H1 (cell line): ENCODE results near the gene SMAP1. TPM values are rescaled to one million over a fixed set of nuclear protein-coding genes. Genes with fewer than 3 reads are reported as not detected.

Experiments
- CTCF ChIA-PET: fragments of 300-600 bp; sonication (Branson Sonifier 250); formaldehyde crosslinking; loops from one replicate; lab custom pipeline; 2021; ENCODE audit not compliant: partially characterized antibody; lab: Charles Lee
- POLR2A ChIA-PET: fragments of 300-600 bp; sonication (Branson Sonifier 250); formaldehyde crosslinking; loops from one replicate; lab custom pipeline; 2021; ENCODE audit warnings: inconsistent platforms; ENCODE audit not compliant: partially characterized antibody; lab: Charles Lee
- DNase-seq, 2 experiments: peaks; one replicate each; pipeline versions ENCODE4 v3.0.0 to v3.0.0-alpha.2; 2010 to 2022; ENCODE audit warnings: low spot score in 2 of 2, low read depth in 1 of 2, mixed read lengths in 1 of 2
- FAIRE-seq: peaks from 2 replicates; lab custom pipeline; 2011; peaks lifted over from hg19 to GRCh38; lab: Jason Lieb, UNC
- H2AFZ ChIP-seq: 2 replicates; pipeline ENCODE4 v1.8.1; 2012; ENCODE audit warnings: low read length, inconsistent platforms
- H2AK5ac ChIP-seq: 2 replicates; pipeline ENCODE4 v1.6.1; 2013; ENCODE audit warnings: low read depth, low read length
- H2BK120ac ChIP-seq: replicated peaks from 2 replicates; pipeline ENCODE3; 2013; ENCODE audit warnings: low read depth, low read length, inconsistent platforms
- H2BK12ac ChIP-seq: 2 replicates; pipeline ENCODE4 v1.6.1; 2013; ENCODE audit warnings: low read depth, low read length
- H2BK15ac ChIP-seq: 2 replicates; pipeline ENCODE4 v1.6.1; 2013; ENCODE audit warnings: low read length
- H2BK20ac ChIP-seq: 2 replicates; pipeline ENCODE4 v1.6.1; 2013; ENCODE audit warnings: low read length
- H2BK5ac ChIP-seq: 2 replicates; pipeline ENCODE4 v1.6.1; 2013; ENCODE audit warnings: low read depth, low read length
- H3K14ac ChIP-seq: 2 replicates; pipeline ENCODE4 v1.6.1; 2013; ENCODE audit warnings: inconsistent platforms; ENCODE audit not compliant: insufficient read length
- H3K18ac ChIP-seq: 2 replicates; pipeline ENCODE4 v1.6.1; 2013; ENCODE audit warnings: low read length; ENCODE audit errors: extremely low read depth
- H3K23ac ChIP-seq: 2 replicates; pipeline ENCODE4 v1.6.1; 2013; ENCODE audit warnings: inconsistent platforms; ENCODE audit not compliant: insufficient read length
- H3K23me2 ChIP-seq: 2 replicates; pipeline ENCODE4 v1.6.1; 2013; ENCODE audit warnings: low read depth, low read length
- H3K27ac ChIP-seq: 2 replicates; pipeline ENCODE4 v1.6.1; 2011; ENCODE audit warnings: low read depth, low read length, inconsistent platforms
- H3K27me3 ChIP-seq, 4 experiments: replicated peaks in 1 of 4; 1 replicate in 1 of 4; 2 replicates in 3 of 4; pipeline versions ENCODE4 v1.6.1 to v1.8.1; 2011 to 2013; ENCODE audit warnings: low read length in 3 of 4, mild to moderate bottlenecking in 3 of 4, inconsistent platforms in 2 of 4, mixed read lengths in 2 of 4, moderate library complexity in 1 of 4; ENCODE audit not compliant: control insufficient read depth in 3 of 4, insufficient read depth in 3 of 4; ENCODE audit errors: extremely low read depth in 1 of 4
- H3K36me3 ChIP-seq, 4 experiments: 2 replicates each; pipeline versions ENCODE4 v1.6.1 to v1.8.1; 2011 to 2013; ENCODE audit warnings: mild to moderate bottlenecking in 4 of 4, low read length in 3 of 4, moderate library complexity in 2 of 4, control low read depth in 1 of 4, inconsistent platforms in 1 of 4; ENCODE audit not compliant: insufficient read depth in 4 of 4, control insufficient read depth in 2 of 4
- H3K4ac ChIP-seq: replicated peaks from 2 replicates; pipeline ENCODE3; 2013; ENCODE audit warnings: low read length, low read depth, mixed read lengths, inconsistent platforms; ENCODE audit not compliant: insufficient read length
- H3K4me1 ChIP-seq, 4 experiments: replicated peaks in 1 of 4; 1 replicate in 1 of 4; 2 replicates in 3 of 4; pipeline versions ENCODE4 v1.6.1 to v1.8.1; 2011 to 2013; ENCODE audit warnings: low read length in 3 of 4, inconsistent platforms in 2 of 4, mixed read lengths in 1 of 4; ENCODE audit not compliant: insufficient read depth in 4 of 4, control insufficient read depth in 3 of 4
- H3K4me2 ChIP-seq, 2 experiments: 2 replicates each; pipeline versions ENCODE4 v1.6.1 to v1.8.1; 2011 to 2013; ENCODE audit warnings: low read depth in 2 of 2, low read length in 2 of 2, control low read depth in 1 of 2, inconsistent platforms in 1 of 2, mild to moderate bottlenecking in 1 of 2; ENCODE audit not compliant: insufficient read depth in 1 of 2
- H3K4me3 ChIP-seq, 4 experiments: fragments of 200-600, 300-600 bp in 1 of 4; sonication (generic), shearing (Covaris generic), sonication (Bioruptor Twin) in 1 of 4; 2 replicates each; pipeline versions ENCODE4 v1.5.1 to v1.8.1; 2011 to 2016; ENCODE audit warnings: low read length in 4 of 4, low read depth in 3 of 4, control low read depth in 2 of 4, inconsistent platforms in 2 of 4, mild to moderate bottlenecking in 2 of 4, mixed read lengths in 1 of 4, moderate library complexity in 1 of 4; ENCODE audit not compliant: insufficient read depth in 2 of 4; ENCODE audit errors: extremely low read depth in 1 of 4
- H3K56ac ChIP-seq: replicated peaks from 2 replicates; pipeline ENCODE3; 2013; ENCODE audit warnings: low read depth, mild to moderate bottlenecking, mixed read lengths, low read length, inconsistent platforms; ENCODE audit not compliant: insufficient read length
- H3K79me1 ChIP-seq: 2 replicates; pipeline ENCODE4 v1.6.1; 2013; ENCODE audit warnings: low read depth, low read length, control low read depth
- H3K79me2 ChIP-seq, 2 experiments: 2 replicates each; pipeline versions ENCODE4 v1.6.1 to v1.8.1; 2012 to 2013; ENCODE audit warnings: low read length in 2 of 2, mild to moderate bottlenecking in 2 of 2, inconsistent platforms in 1 of 2; ENCODE audit not compliant: insufficient read depth in 2 of 2, control insufficient read depth in 1 of 2
- H3K9ac ChIP-seq, 4 experiments: replicated peaks in 1 of 4; 1 replicate in 1 of 4; 2 replicates in 3 of 4; pipeline versions ENCODE4 v1.6.1 to v1.8.1; 2011 to 2013; ENCODE audit warnings: low read depth in 3 of 4, low read length in 3 of 4, control low read depth in 2 of 4, mild to moderate bottlenecking in 2 of 4, moderate library complexity in 2 of 4, inconsistent platforms in 1 of 4; ENCODE audit errors: extremely low read depth in 1 of 4
- H3K9me3 ChIP-seq, 2 experiments: 2 replicates each; pipeline versions ENCODE4 v1.6.1 to v1.8.1; 2012 to 2013; ENCODE audit warnings: mild to moderate bottlenecking in 2 of 2, moderate library complexity in 2 of 2, control low read depth in 1 of 2, inconsistent platforms in 1 of 2, low read depth in 1 of 2, low read length in 1 of 2, mixed read lengths in 1 of 2; ENCODE audit not compliant: insufficient read depth in 2 of 2
- H4K20me1 ChIP-seq, 2 experiments: replicated peaks in 1 of 2; 2 replicates each; pipeline versions ENCODE3 to v1.8.1; 2011 to 2013; ENCODE audit warnings: inconsistent platforms in 2 of 2, low read length in 2 of 2, mild to moderate bottlenecking in 1 of 2; ENCODE audit not compliant: insufficient read depth in 2 of 2, control insufficient read depth in 1 of 2
- H4K5ac ChIP-seq: 2 replicates; pipeline ENCODE4 v1.6.1; 2013; ENCODE audit warnings: low read length, low read depth, mixed read lengths, inconsistent platforms; ENCODE audit not compliant: insufficient read length
- H4K8ac ChIP-seq: 2 replicates; pipeline ENCODE4 v1.8.0; 2013; ENCODE audit warnings: mild to moderate bottlenecking, moderate library complexity, low read length, inconsistent platforms; ENCODE audit not compliant: insufficient read depth; ENCODE audit errors: extremely low read depth
- H4K91ac ChIP-seq: replicated peaks from 2 replicates; pipeline ENCODE3; 2013; ENCODE audit warnings: low read length, mixed read lengths, inconsistent platforms; ENCODE audit not compliant: insufficient read length
- WGBS, 2 experiments: shearing (Covaris generic) in 1 of 2; methylation state at CpG; one replicate each; pipeline versions ENCODE4 v1.1.6 to v1.1.7; 2013 to 2015; ENCODE audit warnings: low lambda C conversion rate in 2 of 2, mixed read lengths in 2 of 2, inconsistent platforms in 1 of 2, low coverage in 1 of 2, missing lambda C conversion rate in 1 of 2; ENCODE audit not compliant: insufficient replicate concordance in 2 of 2, insufficient coverage in 1 of 2, insufficient read length in 1 of 2; ENCODE audit errors: extremely low coverage in 1 of 2, missing lambda C conversion rate in 1 of 2; 5-methylcytosine and 5-hydroxymethylcytosine counted together
- polyA plus RNA-seq, 7 experiments: library from polyadenylated mRNA; depleted of rRNA in 3 of 7; stranded (reverse) in 5 of 7; unstranded in 2 of 7; fragments of >200 nt in 5 of 7; fragments of 200-250 nt in 2 of 7; gene quantifications; 1 replicate in 5 of 7; 2 replicates in 1 of 7; 4 replicates in 1 of 7; pipeline versions ENCODE4 v1.2.1 to v1.2.3, GENCODE V29; 2011 to 2013; ENCODE audit warnings: missing spikeins in 2 of 7, mixed read lengths in 2 of 7
- total RNA-seq: library from RNA; stranded (reverse); fragmentation: NEBNext Ultra II Directional; extraction: Animal tissue kit (Norgen Biotek cat#: 25700); gene quantifications from 2 replicates; pipeline ENCODE4 v1.2.1, GENCODE V29; 2021

Gene SMAP1
- total and polyA plus RNA-seq, 2 of the 8 experiments (the other 6 are each of a cell fraction or from before 2014, with no cell fraction given) = 18.8 to 32.4 TPM

DNA sequence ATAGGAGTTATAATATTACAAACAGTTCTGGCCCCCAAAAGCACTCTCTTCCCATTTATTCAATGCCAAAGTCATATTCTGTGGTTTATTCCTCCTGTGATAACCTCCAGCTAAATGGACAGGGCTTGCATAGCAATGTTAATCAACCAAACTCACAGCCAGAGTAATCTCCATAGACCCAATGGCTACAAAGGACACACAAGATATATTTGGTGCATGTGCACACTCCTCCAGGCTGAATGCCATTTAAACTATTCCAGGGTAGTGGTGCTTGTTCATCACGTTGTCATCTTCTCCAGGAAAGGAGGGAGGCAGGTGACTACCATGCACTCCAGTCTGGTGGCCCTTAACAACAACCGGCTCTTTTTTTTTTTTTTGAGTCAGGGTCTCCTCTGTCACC is 232.4 kb downstream of the SMAP1 start:
- H3K9ac ChIP-seq = no peak overlapping the region; a peak in 1 of 7 replicates
- no peaks in the 10 kb centered on the region for H4K20me1 ChIP-seq
- H3K18ac ChIP-seq = no peak overlapping the region
- H3K27me3 ChIP-seq = no peaks in the 10 kb centered on the region
- H2BK20ac ChIP-seq = no peak overlapping the region
- H2AK5ac ChIP-seq = no peak overlapping the region
- DNase-seq (no peak), FAIRE-seq (no peak)
- no peak overlapping the region for H3K23ac ChIP-seq
- no peak overlapping the region for H3K14ac ChIP-seq
- no peak overlapping the region for H3K56ac ChIP-seq
- WGBS, 2 experiments = 83% methylated on average over 2 of the region's 2 CpGs; no CpG with 5 or more reads in 1 of the 2 experiments
- H3K23me2 ChIP-seq = no peaks in the 10 kb centered on the region
- no peak overlapping the region for H3K27ac ChIP-seq
- H3K4ac ChIP-seq = no peak overlapping the region
- no peak overlapping the region for H4K8ac ChIP-seq
- no peak overlapping the region for H2BK5ac ChIP-seq
- no peak overlapping the region for H2AFZ ChIP-seq
- no peaks in the 10 kb centered on the region for H3K36me3 ChIP-seq
- H4K91ac ChIP-seq = no peak overlapping the region
- no peaks in the 10 kb centered on the region for H3K79me1 ChIP-seq
- no peak overlapping the region for H2BK12ac ChIP-seq
- CTCF ChIA-PET = interaction anchor here (0.6 to 2.6 kb wide), 5 partner anchors 9 to 130 kb away, joined by 3 to 10 read pairs (median 3); no protein-coding TSS in a partner anchor
- H4K5ac ChIP-seq = no peak overlapping the region
- no peaks in the 10 kb centered on the region for H3K79me2 ChIP-seq
- H3K9me3 ChIP-seq = no peaks in the 10 kb centered on the region
- POLR2A ChIA-PET = no interaction called here
- H3K4me1 ChIP-seq = no peaks in the 10 kb centered on the region
- no peak overlapping the region for H2BK120ac ChIP-seq
- no peak overlapping the region for H3K4me3 ChIP-seq
- no peak overlapping the region for H2BK15ac ChIP-seq
- H3K4me2 ChIP-seq = no peak overlapping the region
